K562 treated with DMSO at 1 percent for 48 hours (cell line): ENCODE data around the gene GARNL3. TPM values are rescaled to one million over a fixed set of nuclear protein-coding genes. Genes with fewer than 3 reads are reported as not detected.

Experiments
- total RNA-seq: library from RNA; unstranded; fragments of 300-600 nt; gene quantifications from 2 replicates; pipeline ENCODE4 v1.2.3, GENCODE V29; 2022; ENCODE audit warnings: low replicate concordance; ENCODE audit errors: extremely low read depth

Gene GARNL3, protein sequence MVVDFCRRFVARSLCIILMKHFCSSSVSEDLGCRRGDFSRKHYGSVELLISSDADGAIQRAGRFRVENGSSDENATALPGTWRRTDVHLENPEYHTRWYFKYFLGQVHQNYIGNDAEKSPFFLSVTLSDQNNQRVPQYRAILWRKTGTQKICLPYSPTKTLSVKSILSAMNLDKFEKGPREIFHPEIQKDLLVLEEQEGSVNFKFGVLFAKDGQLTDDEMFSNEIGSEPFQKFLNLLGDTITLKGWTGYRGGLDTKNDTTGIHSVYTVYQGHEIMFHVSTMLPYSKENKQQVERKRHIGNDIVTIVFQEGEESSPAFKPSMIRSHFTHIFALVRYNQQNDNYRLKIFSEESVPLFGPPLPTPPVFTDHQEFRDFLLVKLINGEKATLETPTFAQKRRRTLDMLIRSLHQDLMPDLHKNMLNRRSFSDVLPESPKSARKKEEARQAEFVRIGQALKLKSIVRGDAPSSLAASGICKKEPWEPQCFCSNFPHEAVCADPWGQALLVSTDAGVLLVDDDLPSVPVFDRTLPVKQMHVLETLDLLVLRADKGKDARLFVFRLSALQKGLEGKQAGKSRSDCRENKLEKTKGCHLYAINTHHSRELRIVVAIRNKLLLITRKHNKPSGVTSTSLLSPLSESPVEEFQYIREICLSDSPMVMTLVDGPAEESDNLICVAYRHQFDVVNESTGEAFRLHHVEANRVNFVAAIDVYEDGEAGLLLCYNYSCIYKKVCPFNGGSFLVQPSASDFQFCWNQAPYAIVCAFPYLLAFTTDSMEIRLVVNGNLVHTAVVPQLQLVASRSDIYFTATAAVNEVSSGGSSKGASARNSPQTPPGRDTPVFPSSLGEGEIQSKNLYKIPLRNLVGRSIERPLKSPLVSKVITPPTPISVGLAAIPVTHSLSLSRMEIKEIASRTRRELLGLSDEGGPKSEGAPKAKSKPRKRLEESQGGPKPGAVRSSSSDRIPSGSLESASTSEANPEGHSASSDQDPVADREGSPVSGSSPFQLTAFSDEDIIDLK
- not detected in 2 replicates for total RNA-seq

DNA sequence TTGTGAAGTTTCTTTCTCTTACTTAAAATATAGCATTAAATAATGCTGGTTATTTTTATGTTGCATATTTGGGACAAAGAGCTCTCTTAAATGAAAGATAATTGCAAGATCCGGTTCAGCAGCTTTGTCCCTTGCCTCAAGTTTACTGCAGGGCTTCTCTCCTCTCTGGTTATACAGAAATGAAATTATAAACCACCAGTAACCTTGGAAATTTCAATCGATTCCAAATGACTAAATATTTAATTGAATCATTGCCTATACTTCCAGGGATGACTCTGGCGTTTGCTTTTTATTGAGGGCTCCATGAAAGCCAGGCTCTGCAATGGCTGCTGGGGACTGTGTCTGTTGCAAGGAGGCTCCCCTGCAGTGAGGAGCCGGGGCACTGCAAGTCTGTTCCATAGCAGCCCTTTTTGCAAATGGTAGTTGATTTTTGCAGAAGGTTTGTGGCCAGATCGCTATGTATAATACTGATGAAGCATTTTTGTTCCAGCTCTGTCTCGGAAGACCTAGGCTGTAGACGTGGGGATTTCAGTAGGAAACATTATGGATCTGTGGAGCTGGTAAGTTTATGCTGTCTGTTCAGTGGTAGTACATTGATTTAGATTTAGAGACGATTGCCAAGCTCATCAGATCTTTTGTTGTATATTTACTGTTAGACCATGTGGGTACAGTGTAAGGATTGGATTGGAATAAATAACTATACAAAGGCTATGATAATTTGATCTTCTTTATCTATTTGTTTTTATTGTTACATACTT is at the start of gene GARNL3:
GARNL3 (plus strand) TSS at position 313 of the 758 bp plus-strand sequence; CDS start at position 417, 104 bp downstream.

DNA sequence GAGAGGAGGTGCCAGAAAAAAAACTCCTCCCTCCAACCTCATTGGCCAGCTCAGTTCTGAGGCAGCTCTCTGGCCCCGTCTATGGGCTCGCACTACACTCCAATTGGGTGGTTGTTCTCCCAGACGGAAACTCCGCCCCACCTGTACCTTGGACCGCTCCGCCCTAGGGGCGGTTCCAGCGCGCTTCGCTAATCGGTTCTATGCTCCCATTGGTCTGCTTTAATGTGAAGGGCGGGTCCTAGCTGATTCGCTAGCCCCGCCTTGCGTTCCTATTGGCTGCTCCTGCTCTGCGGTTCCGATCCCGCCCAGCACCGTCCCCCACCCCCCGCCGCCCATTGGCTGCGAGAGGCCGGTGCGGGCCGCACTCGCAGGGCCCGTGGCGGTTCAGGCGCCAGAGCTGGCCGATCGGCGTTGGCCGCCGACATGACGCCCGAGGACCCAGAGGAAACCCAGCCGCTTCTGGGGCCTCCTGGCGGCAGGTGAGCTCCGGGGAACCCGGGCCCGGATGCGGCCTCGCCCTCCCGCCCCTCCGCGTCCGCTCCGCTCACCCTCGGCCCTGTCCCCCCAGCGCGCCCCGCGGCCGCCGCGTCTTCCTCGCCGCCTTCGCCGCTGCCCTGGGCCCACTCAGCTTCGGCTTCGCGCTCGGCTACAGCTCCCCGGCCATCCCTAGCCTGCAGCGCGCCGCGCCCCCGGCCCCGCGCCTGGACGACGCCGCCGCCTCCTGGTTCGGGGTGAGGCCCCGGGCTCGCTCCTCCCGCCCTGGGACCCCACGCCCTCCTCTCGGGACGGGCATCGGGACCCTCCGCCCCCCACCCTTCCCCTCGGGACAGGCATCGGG is 132.5 kb downstream of the GARNL3 start, which contains the start of gene SLC2A8:
SLC2A8 (plus strand) TSS at position 362 of the 838 bp plus-strand sequence; CDS start at position 424, 62 bp downstream.

DNA sequence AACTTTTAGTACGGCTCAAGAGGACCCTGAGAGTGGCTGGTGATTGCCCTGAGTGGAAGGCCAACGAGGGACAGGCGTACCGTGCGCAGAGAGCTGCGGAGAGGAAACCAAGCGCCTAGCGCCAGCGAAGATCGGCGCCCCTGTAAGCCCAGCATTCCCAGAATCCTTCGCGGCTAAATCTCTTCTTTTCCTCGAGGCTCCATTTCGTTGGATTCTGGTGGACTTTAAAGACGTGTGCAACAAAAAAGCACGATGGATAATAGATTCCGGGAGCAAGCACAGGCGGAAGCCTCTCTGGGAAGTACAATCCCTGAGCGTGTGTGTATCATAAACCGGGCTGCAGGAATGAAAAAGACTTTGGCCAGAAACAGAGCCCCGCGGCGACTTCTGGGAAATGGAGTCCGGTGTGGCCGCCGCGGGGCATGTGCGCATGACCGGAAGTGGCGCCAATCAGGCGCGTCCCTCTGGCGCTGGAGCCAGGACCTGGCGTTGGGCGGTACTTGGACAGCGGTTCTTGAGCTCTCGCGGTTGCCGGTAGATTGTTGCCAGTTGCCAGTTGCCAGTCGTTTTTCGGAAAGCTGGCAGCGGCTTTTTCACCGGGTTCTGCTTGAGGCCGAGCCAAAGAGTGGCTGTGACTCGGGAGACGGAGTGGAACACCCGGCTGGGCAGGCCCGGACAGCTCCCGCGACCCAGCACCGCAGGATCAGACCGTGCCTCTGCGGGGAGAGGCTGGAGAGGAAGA is 159.5 kb downstream of the GARNL3 start, which contains the start of gene ZNF79:
ZNF79 (plus strand) TSS at position 449 of the 742 bp plus-strand sequence. CDS start 406 bp downstream, outside the sequence.

Other genes with a start within 250 kb of the GARNL3 start
- gene ANGPTL2, start 142.1 kb upstream of the GARNL3 start, total RNA-seq: not detected in 2 replicates
- gene SLC2A8, start 132.4 kb downstream of the GARNL3 start, total RNA-seq: not detected in 2 replicates
- not detected in 2 replicates for gene ZNF79, start 159.6 kb downstream of the GARNL3 start, total RNA-seq
- gene RPL12, start 186.6 kb downstream of the GARNL3 start, total RNA-seq: 4,508 and 5,013 TPM in 2 replicates
- not detected in 2 replicates for gene LRSAM1, start 186.7 kb downstream of the GARNL3 start, total RNA-seq